Effector memory CD8-positive, alpha-beta T cell (primary cell): ENCODE data around the gene NOTCH2NLA.
"Not testable (repeated sequence)": the region's sequence is repeated elsewhere in the genome, so short reads cannot be mapped to it uniquely, and the experiment has no call there.

ENCODE experiments used
- ATAC-seq: fragments of 150-1000 bp; cut with Tn5 transposase; replicated peaks from 2 replicates; pipeline ENCODE4 v1.10.0; 2021; ENCODE audit warnings: mild to moderate bottlenecking, moderate library complexity
- DNase-seq, 3 experiments: peaks; one replicate each; pipeline ENCODE4 v3.0.0; 2021
- H3K27ac Mint-ChIP-seq, 2 donors: one replicate each; pipeline ENCODE4 v1.8.0; 2022; ENCODE audit warnings: mild to moderate bottlenecking in 2 of 2, mixed read lengths in 2 of 2, moderate library complexity in 2 of 2
- H3K27me3 Mint-ChIP-seq, 2 donors: one replicate each; pipeline ENCODE4 v1.8.0; 2022; ENCODE audit warnings: mixed read lengths in 2 of 2
- H3K36me3 Mint-ChIP-seq: one replicate; pipeline ENCODE4 v1.8.0; 2022; ENCODE audit warnings: mild to moderate bottlenecking, moderate library complexity, mixed read lengths; ENCODE audit not compliant: insufficient read depth
- H3K4me1 Mint-ChIP-seq, 2 donors: one replicate each; pipeline ENCODE4 v1.8.0; 2022; ENCODE audit warnings: low read depth in 2 of 2, mixed read lengths in 2 of 2
- H3K4me3 Mint-ChIP-seq, 2 donors: one replicate each; pipeline ENCODE4 v1.8.0; 2022; ENCODE audit warnings: mild to moderate bottlenecking in 2 of 2, mixed read lengths in 2 of 2, moderate library complexity in 2 of 2
- H3K9me3 Mint-ChIP-seq, 2 donors: one replicate each; pipeline ENCODE4 v1.8.0; 2022; ENCODE audit warnings: mixed read lengths in 2 of 2
- total RNA-seq, 9 experiments: gene quantifications; one replicate each; lab custom pipeline; 2026; lab: John Stamatoyannopoulos, UW

NOTCH2NLA gene
- 0.92 to 23.0 (median 1.7) reads per million in 9 experiments for total RNA-seq

DNA sequence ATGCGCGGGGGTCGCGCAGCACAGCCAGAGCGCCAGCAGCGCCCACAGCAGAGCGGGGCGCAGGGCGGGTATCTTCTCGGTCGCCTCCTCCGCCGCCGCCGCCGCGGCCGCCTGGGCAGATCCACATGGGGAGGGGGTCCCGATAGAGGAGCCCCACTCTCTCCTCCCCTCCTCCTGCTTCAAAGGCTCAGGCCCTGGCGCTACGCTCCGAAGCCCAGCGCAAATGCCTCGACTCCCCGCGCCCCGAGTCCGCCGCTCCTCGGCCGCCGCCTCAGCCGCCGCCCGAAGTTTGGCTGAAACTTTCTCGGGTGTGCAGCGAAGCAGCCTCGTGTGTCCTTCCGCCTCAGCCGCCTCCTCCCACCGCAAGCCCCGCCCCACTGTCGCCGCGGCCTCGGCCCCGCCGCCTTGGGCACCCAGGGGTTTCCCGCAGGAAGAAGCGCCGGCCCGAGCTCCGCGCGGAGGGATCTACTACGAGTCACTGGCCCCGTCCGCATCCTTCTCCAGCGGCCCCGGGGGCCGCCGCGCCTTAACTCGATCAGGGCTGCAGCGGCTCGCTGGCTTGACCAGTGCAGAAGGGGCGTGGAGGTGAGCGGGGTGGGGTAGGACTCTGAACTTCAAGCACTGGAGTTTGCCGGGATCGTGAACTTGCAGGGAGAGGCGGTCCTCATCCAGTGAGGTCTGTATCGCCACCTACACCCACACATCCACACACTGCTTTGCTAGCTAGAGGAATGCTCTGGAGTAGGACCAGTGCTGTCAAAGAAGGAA, at the start of gene NOTCH2NLA:
TSS of gene NOTCH2NLA (minus strand) at position 312 of the 768 bp plus-strand sequence. CDS start 39,684 bp downstream, outside the sequence.
- H3K27ac Mint-ChIP-seq, H3K4me1 Mint-ChIP-seq, H3K36me3 Mint-ChIP-seq, H3K9me3 Mint-ChIP-seq, H3K27me3 Mint-ChIP-seq: not testable (repeated sequence)
- H3K4me3 Mint-ChIP-seq = peak within 1 kb of the TSS; percentile 55 to 65
- ATAC-seq (peak; percentile 71), DNase-seq (peak; percentile 35 to 52 (median 48))

DNA sequence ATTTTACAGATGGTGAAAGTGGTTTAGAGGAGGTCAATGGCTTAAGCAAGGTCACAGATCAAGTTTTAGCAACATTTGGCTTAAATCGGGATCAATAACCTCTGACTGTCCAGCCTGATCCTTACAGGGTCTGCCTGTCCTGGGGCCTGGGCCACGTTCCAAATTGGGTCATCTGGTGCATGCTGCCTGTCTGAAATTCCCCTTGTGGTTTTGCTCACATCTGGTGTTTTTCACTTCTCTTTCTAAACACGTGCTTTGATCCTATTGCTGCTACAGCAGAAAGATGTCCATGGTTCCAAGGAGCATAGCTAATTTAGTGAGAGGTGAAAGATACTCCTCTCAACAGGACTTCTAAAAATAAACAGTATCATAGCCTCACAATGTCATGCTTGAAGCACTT, 49.5 kb upstream of the NOTCH2NLA start:
- H3K4me1 Mint-ChIP-seq, H3K27ac Mint-ChIP-seq, H3K36me3 Mint-ChIP-seq, H3K4me3 Mint-ChIP-seq, DNase-seq, H3K27me3 Mint-ChIP-seq, H3K9me3 Mint-ChIP-seq: not testable (repeated sequence)
- peak; percentile 58 for ATAC-seq

DNA sequence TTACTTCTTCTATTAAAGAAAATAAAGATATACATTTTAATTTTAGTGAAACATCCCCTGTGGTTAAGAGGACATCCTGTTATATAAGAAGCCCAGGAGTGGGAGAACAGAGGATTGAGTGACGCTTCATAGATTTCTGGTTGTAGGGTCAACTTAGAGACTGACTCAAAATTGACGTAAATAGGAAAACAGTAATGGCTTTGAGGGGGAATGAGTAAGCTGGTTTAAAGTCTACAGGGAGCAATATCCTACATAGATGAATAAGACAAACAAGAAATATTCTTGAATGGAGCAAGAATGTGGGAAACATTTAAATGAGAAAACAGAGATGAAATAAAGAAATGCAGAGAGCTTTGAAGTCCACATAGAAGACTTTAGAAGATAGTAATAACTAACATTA, 48.3 kb upstream of the NOTCH2NLA start:
- not testable (repeated sequence) for DNase-seq, H3K4me1 Mint-ChIP-seq, ATAC-seq, H3K9me3 Mint-ChIP-seq, H3K36me3 Mint-ChIP-seq, H3K4me3 Mint-ChIP-seq, H3K27me3 Mint-ChIP-seq, H3K27ac Mint-ChIP-seq

DNA sequence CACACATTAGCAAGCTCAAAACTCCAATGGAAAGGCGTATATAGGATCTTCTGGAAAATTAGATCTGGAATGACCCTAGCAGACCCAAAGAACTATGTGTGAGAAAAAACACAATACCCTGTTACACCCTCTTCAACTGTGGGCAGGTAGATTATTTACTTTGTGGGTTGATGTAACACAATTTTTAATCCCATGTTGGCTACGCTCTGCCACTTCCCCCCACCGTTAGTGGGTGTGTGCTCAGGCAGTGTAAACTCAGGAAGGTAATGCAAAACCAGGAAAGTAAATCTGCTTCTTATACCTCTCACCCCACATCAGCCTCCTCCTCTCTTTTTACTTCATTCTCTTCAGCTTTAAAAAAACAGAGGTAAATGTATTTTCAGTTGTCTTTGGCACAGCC, 45.3 kb upstream of the NOTCH2NLA start:
- H3K27me3 Mint-ChIP-seq, H3K4me3 Mint-ChIP-seq, H3K27ac Mint-ChIP-seq: not testable (repeated sequence)

DNA sequence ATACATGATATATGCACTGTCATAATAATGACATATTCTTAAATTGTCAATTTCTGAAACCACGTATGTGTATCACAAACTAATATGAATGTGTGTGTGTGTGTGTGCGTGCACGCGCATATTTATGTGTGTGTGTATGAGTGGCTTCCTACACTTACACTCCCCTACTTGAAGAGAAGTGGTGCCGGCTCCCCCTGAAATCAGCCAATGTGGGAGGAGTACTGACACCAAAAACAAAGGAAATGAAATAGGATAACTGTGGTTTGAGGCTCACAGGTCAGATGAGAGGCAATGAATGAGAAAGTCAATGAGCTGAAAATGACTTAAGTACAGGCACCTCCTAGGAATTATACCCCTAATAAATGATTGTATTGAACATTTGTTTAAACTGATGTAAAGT, 44.4 kb upstream of the NOTCH2NLA start:
- ATAC-seq = not testable (repeated sequence)

More for the DNA sequence above, 45.3 kb upstream of the NOTCH2NLA start:
- not testable (repeated sequence) for H3K36me3 Mint-ChIP-seq, H3K4me1 Mint-ChIP-seq, H3K9me3 Mint-ChIP-seq, DNase-seq, ATAC-seq

DNA sequence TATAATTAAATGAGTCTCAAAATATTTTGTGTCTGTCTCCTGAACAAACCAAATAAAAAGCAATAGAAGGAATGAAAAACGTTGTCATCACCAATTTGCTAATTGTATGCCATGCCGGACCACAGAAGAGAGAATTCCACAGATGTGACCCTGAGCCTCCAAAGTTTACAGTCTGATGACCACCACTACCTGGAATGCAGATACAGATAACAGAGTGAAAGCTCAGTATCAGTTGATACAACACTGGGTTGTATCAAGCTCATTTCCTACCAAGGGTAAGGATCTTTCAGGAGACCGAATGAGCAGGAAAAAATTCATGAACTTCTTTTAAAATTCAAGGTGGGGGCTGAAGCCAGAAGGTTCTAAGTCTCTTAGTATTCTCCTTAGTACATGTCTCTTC, 43.9 kb upstream of the NOTCH2NLA start:
- not testable (repeated sequence) for DNase-seq, H3K4me3 Mint-ChIP-seq, H3K9me3 Mint-ChIP-seq, H3K27me3 Mint-ChIP-seq, ATAC-seq, H3K27ac Mint-ChIP-seq, H3K4me1 Mint-ChIP-seq, H3K36me3 Mint-ChIP-seq

More for the DNA sequence above, 44.4 kb upstream of the NOTCH2NLA start:
- not testable (repeated sequence) for H3K27ac Mint-ChIP-seq, DNase-seq, H3K27me3 Mint-ChIP-seq, H3K4me1 Mint-ChIP-seq, H3K9me3 Mint-ChIP-seq, H3K36me3 Mint-ChIP-seq, H3K4me3 Mint-ChIP-seq

DNA sequence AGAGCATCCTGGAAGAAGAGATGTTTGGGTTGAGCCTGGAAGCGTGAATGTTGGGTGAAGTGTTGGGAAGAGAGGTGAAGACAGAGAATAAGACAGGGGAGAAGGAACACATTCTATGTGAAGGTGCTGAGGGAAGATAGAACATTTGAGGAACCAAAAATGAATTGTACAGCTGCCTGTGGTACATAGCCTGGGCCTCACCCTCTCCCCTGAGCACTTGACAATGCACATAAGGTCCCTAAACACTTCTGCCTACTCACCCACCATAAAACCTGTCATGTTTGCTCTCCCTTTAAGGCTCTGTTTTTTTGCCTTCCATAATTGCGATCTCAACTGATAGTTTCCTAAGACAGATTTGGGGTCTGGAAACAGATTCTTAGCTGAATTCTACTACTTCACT, 43.2 kb upstream of the NOTCH2NLA start:
- DNase-seq, H3K4me3 Mint-ChIP-seq, H3K36me3 Mint-ChIP-seq, H3K27ac Mint-ChIP-seq, H3K9me3 Mint-ChIP-seq, ATAC-seq, H3K27me3 Mint-ChIP-seq, H3K4me1 Mint-ChIP-seq: not testable (repeated sequence)

DNA sequence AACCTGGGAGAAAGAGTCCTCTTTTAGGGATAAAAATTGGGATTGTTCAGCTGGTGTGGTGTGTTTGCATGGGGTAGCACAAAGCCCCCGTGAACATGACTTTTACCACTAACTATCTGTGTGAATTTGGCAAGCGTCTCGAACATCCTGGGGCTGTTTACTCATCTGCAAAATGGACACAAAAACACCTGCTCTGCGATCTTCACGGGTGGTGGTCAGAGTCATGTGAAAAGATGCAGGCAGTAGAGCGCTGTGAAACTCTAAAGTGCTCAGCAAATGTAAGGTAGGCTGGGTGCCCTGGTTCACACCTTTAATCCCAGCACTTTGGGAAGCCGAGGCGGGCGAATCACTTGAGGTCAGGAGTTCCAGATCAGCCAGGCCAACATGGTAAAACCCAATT, 41.3 kb upstream of the NOTCH2NLA start:
- H3K9me3 Mint-ChIP-seq, H3K36me3 Mint-ChIP-seq, H3K27ac Mint-ChIP-seq, ATAC-seq, H3K27me3 Mint-ChIP-seq, DNase-seq, H3K4me3 Mint-ChIP-seq, H3K4me1 Mint-ChIP-seq: not testable (repeated sequence)

DNA sequence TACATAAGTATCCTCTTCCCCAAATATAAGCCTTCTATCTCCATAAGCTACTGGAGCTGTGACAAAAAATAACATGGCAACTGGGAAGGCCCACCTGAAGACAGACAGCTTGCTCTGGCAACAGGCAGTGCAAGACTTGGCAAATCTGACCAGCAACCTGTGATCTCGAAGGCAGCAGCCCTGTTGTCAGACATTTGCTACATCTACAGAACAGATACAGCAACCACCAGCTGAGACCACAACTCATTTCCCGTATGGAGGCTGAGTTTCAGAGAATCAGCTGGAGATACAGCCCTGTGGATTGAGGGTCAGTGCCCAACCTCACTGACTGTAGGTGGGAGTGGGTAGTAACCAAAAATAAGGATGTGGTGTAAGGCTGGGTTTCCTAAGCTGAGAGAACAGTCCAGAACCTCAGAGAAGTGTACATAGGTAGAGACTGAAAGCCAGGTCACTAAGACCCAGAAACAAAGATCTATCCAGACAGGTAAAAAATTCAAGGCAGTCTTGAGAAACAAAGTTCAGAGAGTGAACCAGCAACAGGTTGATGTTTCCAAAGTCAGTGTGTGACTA, 37.4 kb upstream of the NOTCH2NLA start:
- H3K36me3 Mint-ChIP-seq, H3K4me1 Mint-ChIP-seq, H3K27ac Mint-ChIP-seq, H3K27me3 Mint-ChIP-seq, DNase-seq, H3K4me3 Mint-ChIP-seq, H3K9me3 Mint-ChIP-seq: not testable (repeated sequence)
- ATAC-seq = peak; percentile 21

DNA sequence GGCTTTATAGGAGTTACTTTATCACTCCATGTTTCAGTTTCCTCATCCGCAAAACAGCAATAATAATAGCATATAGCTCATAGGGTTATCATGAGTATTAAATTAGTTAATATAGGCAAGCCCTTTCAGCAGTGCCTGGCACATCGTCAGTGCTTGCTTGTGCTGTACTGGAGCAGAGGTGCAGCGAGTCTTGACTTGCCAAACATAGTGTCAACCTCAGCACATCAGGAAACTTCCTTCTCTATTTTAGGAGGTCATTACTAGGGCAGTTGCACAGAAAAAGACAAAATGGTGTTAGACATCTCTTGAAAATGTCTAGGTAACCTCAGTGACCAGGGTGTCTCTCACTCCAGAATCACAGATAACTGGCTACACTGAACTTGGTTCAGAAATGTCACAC, 35.9 kb upstream of the NOTCH2NLA start:
- ATAC-seq, H3K27me3 Mint-ChIP-seq, H3K36me3 Mint-ChIP-seq, H3K4me1 Mint-ChIP-seq, H3K4me3 Mint-ChIP-seq, H3K9me3 Mint-ChIP-seq, DNase-seq, H3K27ac Mint-ChIP-seq: not testable (repeated sequence)

DNA sequence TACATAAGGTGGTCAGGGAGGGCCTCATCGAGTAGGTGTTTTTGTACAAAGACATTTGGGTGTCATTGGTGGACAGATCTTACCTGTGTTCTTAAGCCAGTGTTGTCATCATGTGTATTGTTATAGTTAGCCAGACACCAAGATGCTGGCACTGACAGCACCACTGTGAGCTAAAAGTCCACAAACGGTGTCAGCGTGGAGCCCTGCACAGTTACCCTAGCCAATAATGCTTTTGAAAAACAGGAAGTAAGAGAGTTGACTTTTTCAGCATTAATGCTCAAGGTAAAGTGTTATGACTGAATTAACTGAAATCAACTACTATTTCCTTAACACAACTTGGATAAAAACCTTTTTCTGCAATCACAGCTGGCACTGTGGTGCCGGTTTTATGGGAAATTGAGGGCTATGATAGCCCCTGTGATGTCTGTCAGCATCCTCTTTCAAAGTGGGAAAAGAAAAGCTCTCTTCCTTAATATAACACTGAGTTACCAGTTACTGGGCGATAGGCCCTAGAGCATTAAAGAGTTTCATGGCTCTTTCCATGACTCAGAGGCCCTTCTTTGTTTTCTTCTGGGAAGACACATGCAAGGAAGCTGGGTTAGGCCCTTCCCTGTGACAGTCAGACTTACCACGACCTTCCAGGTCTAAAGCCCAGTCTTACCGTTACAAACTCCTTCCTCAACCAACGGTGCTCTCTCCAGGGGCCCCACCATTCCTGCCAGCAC, 31.3 kb upstream of the NOTCH2NLA start:
- not testable (repeated sequence) for H3K36me3 Mint-ChIP-seq, DNase-seq, H3K9me3 Mint-ChIP-seq, H3K4me1 Mint-ChIP-seq, H3K4me3 Mint-ChIP-seq, ATAC-seq, H3K27me3 Mint-ChIP-seq, H3K27ac Mint-ChIP-seq

DNA sequence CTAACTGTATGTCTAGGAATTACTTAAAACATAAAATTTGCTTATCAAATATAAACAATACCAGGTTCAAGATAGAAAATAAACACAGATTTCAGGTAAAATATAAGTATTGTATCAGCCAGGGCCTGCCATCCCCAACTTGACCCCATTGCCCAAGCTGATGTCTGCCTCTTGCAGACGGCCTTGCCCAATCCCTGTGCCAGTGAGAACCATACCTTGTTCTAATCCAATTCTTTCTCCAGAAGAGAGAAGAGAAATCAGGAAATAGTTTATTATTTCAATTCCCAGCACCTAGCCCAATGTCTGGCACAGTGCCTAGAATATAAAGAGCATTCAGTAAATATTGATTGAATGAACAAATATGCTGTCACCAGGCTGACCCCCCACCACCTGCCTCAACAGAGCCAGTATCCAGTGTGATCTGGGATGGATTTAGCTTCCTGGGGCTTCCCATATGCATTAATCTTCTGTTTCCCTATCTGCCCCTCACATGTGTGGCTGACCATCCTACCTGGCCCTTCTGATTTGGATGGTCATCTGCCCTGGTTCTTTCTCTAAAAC, 29.3 kb upstream of the NOTCH2NLA start:
- not testable (repeated sequence) for H3K4me1 Mint-ChIP-seq, H3K4me3 Mint-ChIP-seq, H3K9me3 Mint-ChIP-seq, H3K27ac Mint-ChIP-seq, ATAC-seq, H3K36me3 Mint-ChIP-seq, H3K27me3 Mint-ChIP-seq, DNase-seq

DNA sequence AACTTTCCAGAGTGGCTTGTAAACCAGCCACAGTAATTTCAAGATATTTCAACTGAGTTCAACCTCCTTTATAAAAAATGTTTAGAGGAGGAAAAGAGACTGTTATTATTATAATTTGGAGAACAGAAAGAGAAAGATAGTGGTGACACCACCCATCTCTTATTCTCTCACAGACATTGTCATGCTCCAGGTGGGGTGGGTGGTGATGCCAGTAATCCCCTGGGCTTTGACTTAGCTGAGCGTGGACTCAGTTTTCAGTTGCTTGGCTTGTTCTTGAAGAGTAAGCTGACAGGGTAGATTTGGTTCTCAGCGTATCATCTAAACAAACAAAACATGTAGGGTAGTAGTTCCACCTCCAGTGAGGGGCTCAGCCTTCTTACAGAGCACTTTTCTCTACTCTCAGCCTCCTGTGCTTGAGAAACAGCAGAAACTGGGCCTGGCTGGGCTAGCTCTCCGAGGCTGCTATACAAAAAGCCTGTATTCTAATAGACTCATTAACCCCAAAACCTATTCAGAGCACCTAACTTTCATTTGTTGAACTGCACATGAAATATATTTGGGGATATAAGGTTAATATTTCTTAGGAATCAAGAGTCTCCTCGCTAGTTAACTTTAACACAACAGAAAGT, 25.9 kb upstream of the NOTCH2NLA start:
- H3K4me3 Mint-ChIP-seq, H3K4me1 Mint-ChIP-seq, DNase-seq, H3K36me3 Mint-ChIP-seq, ATAC-seq, H3K27me3 Mint-ChIP-seq, H3K9me3 Mint-ChIP-seq, H3K27ac Mint-ChIP-seq: not testable (repeated sequence)
